ENCODE results near the gene BAZ2B. TPM values are rescaled to one million over a fixed set of nuclear protein-coding genes. Genes with fewer than 3 reads are reported as not detected.

Gene BAZ2B
- total RNA-seq, 1 donor from 2014 or later = 226 TPM

GRCh38 chr2:159317392-159318088, 298.8 kb downstream of the BAZ2B start:
- Mint-ChIP-seq H3K27me3 (ENCODE audit: unreplicated experiment) (no peaks in the 10 kb centered on the region), H3K27ac (ENCODE audit: unreplicated experiment) (no peak overlapping the region), H3K36me3 (ENCODE audit: unreplicated experiment) (peaks cover 23% of the 10 kb centered on the region), H3K9me3 (ENCODE audit: unreplicated experiment) (peaks cover 13% of the 10 kb centered on the region), H3K4me1 (ENCODE audit: low read depth, unreplicated experiment) (no peaks in the 10 kb centered on the region), H3K4me3 (ENCODE audit: unreplicated experiment) (no peak overlapping the region)
- DNase-seq = no peak
- TF ChIP-seq CTCF (IDR thresholded peaks at IDR 0.05; ENCODE audit: partially characterized antibody, unreplicated experiment) = no peak

GRCh38 chr2:159307942-159308341, 308.4 kb downstream of the BAZ2B start:
- peaks cover 3% of the 10 kb centered on the region for H3K9me3 Mint-ChIP-seq (ENCODE audit: unreplicated experiment)
- H3K27me3 Mint-ChIP-seq (ENCODE audit: unreplicated experiment) = peaks cover 4% of the 10 kb centered on the region
- H3K4me1 Mint-ChIP-seq (ENCODE audit: low read depth, unreplicated experiment) = no peaks in the 10 kb centered on the region
- no peak overlapping the region for H3K4me3 Mint-ChIP-seq (ENCODE audit: unreplicated experiment)
- H3K27ac Mint-ChIP-seq (ENCODE audit: unreplicated experiment) = no peak overlapping the region
- no peak for TF ChIP-seq CTCF (IDR thresholded peaks at IDR 0.05; ENCODE audit: partially characterized antibody, unreplicated experiment)
- DNase-seq = no peak
- H3K36me3 Mint-ChIP-seq (ENCODE audit: unreplicated experiment) = peaks cover 17% of the 10 kb centered on the region

GRCh38 chr2:159300586-159300985, 315.8 kb downstream of the BAZ2B start:
- Mint-ChIP-seq H3K9me3 (ENCODE audit: unreplicated experiment) (no peaks in the 10 kb centered on the region), H3K27me3 (ENCODE audit: unreplicated experiment) (no peaks in the 10 kb centered on the region), H3K4me1 (ENCODE audit: low read depth, unreplicated experiment) (no peaks in the 10 kb centered on the region), H3K36me3 (ENCODE audit: unreplicated experiment) (peaks cover 17% of the 10 kb centered on the region), H3K4me3 (ENCODE audit: unreplicated experiment) (no peak overlapping the region), H3K27ac (ENCODE audit: unreplicated experiment) (no peak overlapping the region)
- DNase-seq = no peak
- TF ChIP-seq CTCF (IDR thresholded peaks at IDR 0.05; ENCODE audit: partially characterized antibody, unreplicated experiment) = no peak

GRCh38 chr2:159298967-159299366, 317.4 kb downstream of the BAZ2B start:
- Mint-ChIP-seq H3K9me3 (ENCODE audit: unreplicated experiment) (no peaks in the 10 kb centered on the region), H3K4me3 (ENCODE audit: unreplicated experiment) (no peak overlapping the region)

More at GRCh38 chr2:159298967-159299366, 317.4 kb downstream of the BAZ2B start:
- no peak for TF ChIP-seq CTCF (IDR thresholded peaks at IDR 0.05; ENCODE audit: partially characterized antibody, unreplicated experiment)
- no peak for DNase-seq
- Mint-ChIP-seq H3K4me1 (ENCODE audit: low read depth, unreplicated experiment) (no peaks in the 10 kb centered on the region), H3K27me3 (ENCODE audit: unreplicated experiment) (no peaks in the 10 kb centered on the region), H3K27ac (ENCODE audit: unreplicated experiment) (no peak overlapping the region), H3K36me3 (ENCODE audit: unreplicated experiment) (peaks cover 6% of the 10 kb centered on the region)
